Type B pancreatic cell (in vitro differentiated cells): ENCODE results near the gene DHRS7. TPM values are rescaled to one million over a fixed set of nuclear protein-coding genes. Genes with fewer than 3 reads are reported as not detected.

ENCODE experiments used
- DNase-seq: peaks from one replicate; pipeline ENCODE4 v3.0.0; 2021; ENCODE audit warnings: mixed read lengths; ENCODE audit not compliant: unreplicated experiment; ENCODE audit errors: extremely low spot score
- H3K27ac Mint-ChIP-seq: 2 replicates; pipeline ENCODE4 v1.8.0; 2021; ENCODE audit warnings: mild to moderate bottlenecking, mixed read lengths
- H3K27me3 Mint-ChIP-seq: 2 replicates; pipeline ENCODE4 v1.8.0; 2021; ENCODE audit warnings: mixed read lengths
- H3K36me3 Mint-ChIP-seq: 2 replicates; pipeline ENCODE4 v1.8.0; 2021; ENCODE audit warnings: mixed read lengths
- H3K4me1 Mint-ChIP-seq: one replicate; pipeline ENCODE4 v1.8.0; 2021; ENCODE audit warnings: mixed read lengths; ENCODE audit not compliant: unreplicated experiment
- H3K4me3 Mint-ChIP-seq: 2 replicates; pipeline ENCODE4 v1.8.0; 2021; ENCODE audit warnings: mild to moderate bottlenecking, mixed read lengths
- H3K9me3 Mint-ChIP-seq: 2 replicates; pipeline ENCODE4 v1.8.0; 2021; ENCODE audit warnings: mixed read lengths
- CTCF ChIP-seq: fragments of 200-600 bp; sonication (generic); conservative IDR thresholded peaks from 2 replicates; pipeline ENCODE4 v1.5.0; 2021; ENCODE audit warnings: antibody characterized with exemption, mild to moderate bottlenecking
- total RNA-seq: library from RNA; stranded (reverse); gene quantifications from 2 replicates; pipeline ENCODE4 v1.2.1, GENCODE V29; 2021; ENCODE audit warnings: low replicate concordance

Gene DHRS7
- total RNA-seq, 1 donor from 2014 or later: 57.3 TPM

DNA sequence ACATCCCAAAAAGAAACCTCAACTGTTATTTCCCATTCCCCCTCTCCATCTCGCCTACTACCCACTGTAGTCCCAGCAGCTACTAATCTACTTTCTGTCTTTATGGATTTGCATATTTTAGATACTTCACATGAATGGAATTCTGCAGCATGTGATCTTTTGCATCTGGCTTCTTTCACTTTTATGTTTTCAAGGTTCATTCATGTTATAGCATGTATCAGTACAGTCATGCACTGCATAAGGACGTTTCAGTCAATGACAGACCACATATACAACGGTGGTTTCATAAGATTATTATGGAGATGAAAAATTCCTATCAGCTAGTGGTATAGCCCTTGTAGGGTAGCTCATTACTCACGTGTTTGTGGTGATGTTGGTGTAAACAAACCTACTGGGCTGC is 49.0 kb downstream of the DHRS7 start:
- Mint-ChIP-seq H3K4me1 (no peaks in the 10 kb centered on the region), H3K27ac (no peak overlapping the region), H3K36me3 (peaks cover 27% of the 10 kb centered on the region), H3K27me3 (no peaks in the 10 kb centered on the region), H3K4me3 (no peak overlapping the region), H3K9me3 (no peaks in the 10 kb centered on the region)
- no peak for DNase-seq
- no peak for TF ChIP-seq CTCF

- TF ChIP-seq CTCF: no peak
These were observed 50.3 kb downstream of the DHRS7 start for GRCh38 chr14:60114881-60115280.

GRCh38 chr14:60111732-60112131 is 53.5 kb downstream of the DHRS7 start:
- no peak overlapping the region for H3K4me3 Mint-ChIP-seq

More at GRCh38 chr14:60114881-60115280, 50.3 kb downstream of the DHRS7 start:
- no peaks in the 10 kb centered on the region for H3K27me3 Mint-ChIP-seq
- no peak overlapping the region for H3K4me3 Mint-ChIP-seq
- H3K36me3 Mint-ChIP-seq: peaks cover 27% of the 10 kb centered on the region
- no peaks in the 10 kb centered on the region for H3K4me1 Mint-ChIP-seq
- no peak for DNase-seq
- no peak overlapping the region for H3K27ac Mint-ChIP-seq
- no peaks in the 10 kb centered on the region for H3K9me3 Mint-ChIP-seq

GRCh38 chr14:60107477-60107876 is 57.7 kb downstream of the DHRS7 start:
- DNase-seq: no peak
- Mint-ChIP-seq H3K27me3 (no peaks in the 10 kb centered on the region), H3K9me3 (peaks cover 3% of the 10 kb centered on the region)

More at GRCh38 chr14:60111732-60112131, 53.5 kb downstream of the DHRS7 start:
- no peaks in the 10 kb centered on the region for H3K4me1 Mint-ChIP-seq
- TF ChIP-seq CTCF: no peak
- H3K36me3 Mint-ChIP-seq: peaks cover 35% of the 10 kb centered on the region
- H3K9me3 Mint-ChIP-seq: no peaks in the 10 kb centered on the region
- H3K27me3 Mint-ChIP-seq: no peaks in the 10 kb centered on the region
- no peak overlapping the region for H3K27ac Mint-ChIP-seq
- no peak for DNase-seq

GRCh38 chr14:60106339-60106738 is 58.9 kb downstream of the DHRS7 start:
- no peak for TF ChIP-seq CTCF
- H3K4me3 Mint-ChIP-seq: no peak overlapping the region
- H3K4me1 Mint-ChIP-seq: peaks cover 5% of the 10 kb centered on the region
- H3K36me3 Mint-ChIP-seq: peaks cover 30% of the 10 kb centered on the region
- no peaks in the 10 kb centered on the region for H3K27me3 Mint-ChIP-seq
- peaks cover 3% of the 10 kb centered on the region for H3K9me3 Mint-ChIP-seq
- no peak overlapping the region for H3K27ac Mint-ChIP-seq
- DNase-seq: no peak

More at GRCh38 chr14:60107477-60107876, 57.7 kb downstream of the DHRS7 start:
- Mint-ChIP-seq H3K4me1 (peaks cover 5% of the 10 kb centered on the region), H3K36me3 (peaks cover 28% of the 10 kb centered on the region), H3K4me3 (no peak overlapping the region), H3K27ac (no peak overlapping the region)
- no peak for TF ChIP-seq CTCF

- no peak for TF ChIP-seq CTCF
- Mint-ChIP-seq H3K4me3 (no peak overlapping the region), H3K9me3 (peaks cover 11% of the 10 kb centered on the region), H3K27me3 (no peaks in the 10 kb centered on the region), H3K27ac (no peak overlapping the region), H3K36me3 (peaks cover 23% of the 10 kb centered on the region), H3K4me1 (peaks cover 5% of the 10 kb centered on the region)
- DNase-seq: no peak
These were observed 62.8 kb downstream of the DHRS7 start for GRCh38 chr14:60102389-60102788.
